ENCODE measurements around the gene ALS2.

Gene ALS2

DNA sequence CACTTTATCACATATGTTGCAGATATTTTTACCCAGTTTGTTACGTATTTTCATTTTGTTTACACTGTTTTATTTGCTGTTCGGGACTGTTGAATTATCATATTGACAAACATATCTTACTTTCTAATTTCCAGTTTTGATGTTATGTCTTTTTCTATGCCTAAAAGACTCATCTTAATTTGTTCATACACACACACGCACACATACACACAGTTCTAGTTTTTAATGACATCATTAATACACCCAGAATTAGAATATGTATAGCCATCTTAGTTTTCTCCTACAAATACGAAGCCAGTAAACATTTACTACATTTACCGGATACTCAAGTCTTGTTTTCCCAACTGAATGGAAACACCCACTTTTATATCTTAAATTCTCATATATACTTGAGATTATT, 29.2 kb downstream of the ALS2 start:
- DNase-seq = no peak

GRCh38 chr2:201746551-201746950, 34.2 kb downstream of the ALS2 start:
- no peak for DNase-seq

DNA sequence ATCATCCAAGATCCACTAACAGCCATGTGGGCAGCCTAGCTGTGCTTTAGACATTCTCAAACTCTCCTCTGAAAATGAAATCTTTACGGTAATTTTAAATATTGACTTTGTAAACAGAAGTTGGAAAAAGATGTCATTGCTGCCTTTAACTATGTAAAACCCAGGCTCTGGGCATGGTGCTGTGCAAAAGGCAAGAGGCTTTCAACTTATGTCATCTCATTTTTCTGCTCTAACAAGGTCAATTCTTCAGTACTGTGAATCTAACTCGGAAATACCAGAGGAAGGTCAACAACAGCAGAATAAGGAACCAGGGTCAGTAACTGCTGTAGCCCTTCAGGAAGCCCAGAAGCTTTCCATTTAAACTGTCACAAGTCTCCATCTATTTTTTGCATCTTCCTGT, 45.2 kb downstream of the ALS2 start:
- DNase-seq = no peak

DNA sequence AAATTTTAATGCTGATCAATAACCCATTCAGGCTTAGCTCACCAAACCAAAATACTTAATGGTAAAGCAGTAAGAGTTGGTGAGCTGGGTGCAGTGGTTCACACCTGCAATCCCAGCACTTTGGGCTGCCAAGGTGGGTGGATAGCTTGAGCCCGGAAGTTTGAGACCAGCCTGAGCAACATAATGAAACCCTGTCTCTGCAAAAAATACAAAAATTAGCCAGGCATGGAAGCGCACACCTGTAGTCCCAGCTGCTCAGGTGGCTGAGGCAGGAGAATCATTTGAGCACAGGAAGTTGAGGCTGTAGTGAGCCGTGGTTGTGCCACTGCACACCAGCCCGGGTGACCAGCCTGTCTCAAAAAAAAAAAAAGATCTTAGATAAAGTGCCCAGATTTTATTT, 46.6 kb downstream of the ALS2 start:
- no peak for DNase-seq

DNA sequence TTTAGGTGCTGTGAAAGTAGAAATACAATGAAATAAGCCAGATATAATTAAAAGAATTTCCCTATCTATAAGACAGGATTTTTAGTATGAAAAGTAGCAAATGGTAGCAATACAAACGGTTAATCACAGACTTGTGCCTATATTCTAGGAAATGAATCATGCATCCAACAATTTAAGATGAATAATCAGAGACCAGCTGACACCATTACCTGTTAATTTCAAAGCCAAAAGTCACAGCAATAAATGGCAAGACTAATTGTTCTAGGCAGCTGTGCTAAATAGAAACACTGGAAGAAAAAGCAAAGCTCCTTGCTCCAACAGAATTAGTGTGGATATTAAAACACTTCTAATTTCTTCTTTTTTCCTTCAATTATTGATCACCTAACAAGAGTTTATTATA, 47.2 kb downstream of the ALS2 start:
- DNase-seq = no peak

GRCh38 chr2:201730651-201731285, 50.0 kb downstream of the ALS2 start:
- peak in 1 of 5 donors; percentile 20 for DNase-seq

DNA sequence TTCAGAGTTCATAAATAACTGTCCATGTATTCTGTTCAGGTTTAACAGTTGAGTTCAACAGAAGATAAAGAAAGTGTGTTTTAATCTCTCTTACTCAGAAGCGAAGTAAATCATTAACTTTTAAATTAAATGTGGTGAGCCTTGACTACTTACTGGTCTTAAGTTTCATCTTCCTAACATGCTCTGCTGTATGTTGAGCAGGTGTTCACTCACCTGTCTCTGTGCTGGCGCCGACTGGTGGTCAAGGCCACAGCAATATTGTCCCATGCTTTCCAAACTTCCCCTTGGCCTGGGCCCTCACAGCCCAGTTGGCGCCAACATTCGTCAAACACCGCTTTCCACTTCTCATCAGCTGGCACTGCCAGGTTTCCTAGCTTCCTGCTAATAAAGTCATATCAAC, 65.3 kb downstream of the ALS2 start:
- DNase-seq = no peak

DNA sequence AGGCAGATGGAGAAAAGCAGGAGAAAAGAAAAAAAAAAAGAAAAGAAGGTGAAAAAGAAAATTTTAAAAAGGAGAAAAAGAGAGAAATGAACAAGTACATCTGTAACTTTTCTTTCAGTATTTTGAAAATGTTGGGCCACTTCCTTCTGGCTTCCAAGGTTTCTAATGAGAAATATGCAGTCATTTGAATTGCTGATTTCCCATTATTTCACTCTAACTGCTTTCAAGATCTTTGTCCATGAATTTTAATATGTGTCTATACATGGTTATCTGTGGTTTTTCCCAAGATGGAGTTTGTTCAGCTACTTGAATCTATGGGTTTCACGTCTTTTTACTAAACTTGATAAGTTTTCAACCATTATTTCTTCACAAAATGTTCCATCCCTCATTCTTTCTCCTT, 68.0 kb downstream of the ALS2 start:
- no peak for DNase-seq

- DNase-seq = no peak
Observed at GRCh38 chr2:201709747-201710146, 71.0 kb downstream of the ALS2 start.

- DNase-seq = no peak
Observed at GRCh38 chr2:201709049-201709448, 71.7 kb downstream of the ALS2 start.

DNA sequence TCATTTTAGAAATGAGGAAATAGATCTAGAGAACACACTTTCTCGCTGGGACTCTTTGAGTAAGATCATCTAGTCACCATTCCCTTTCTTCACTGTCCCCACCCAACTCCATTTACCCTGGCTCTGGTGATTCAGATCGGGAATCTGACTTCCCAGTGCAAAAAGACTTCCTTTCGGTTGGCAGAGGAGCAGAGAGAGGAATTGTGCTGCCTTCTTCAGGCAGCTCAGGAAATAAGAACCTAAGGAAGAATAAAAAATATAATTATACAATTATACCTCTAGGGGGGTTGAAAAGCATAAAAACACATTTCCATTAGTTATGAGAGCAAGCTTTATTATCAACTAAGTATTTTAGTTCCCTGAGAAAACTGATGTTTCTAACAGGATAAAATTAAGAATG, 73.0 kb downstream of the ALS2 start:
- DNase-seq = no peak

GRCh38 chr2:201707142-201707541, 73.6 kb downstream of the ALS2 start:
- DNase-seq = no peak

GRCh38 chr2:201704536-201704935, 76.2 kb downstream of the ALS2 start:
- no peak for DNase-seq

DNA sequence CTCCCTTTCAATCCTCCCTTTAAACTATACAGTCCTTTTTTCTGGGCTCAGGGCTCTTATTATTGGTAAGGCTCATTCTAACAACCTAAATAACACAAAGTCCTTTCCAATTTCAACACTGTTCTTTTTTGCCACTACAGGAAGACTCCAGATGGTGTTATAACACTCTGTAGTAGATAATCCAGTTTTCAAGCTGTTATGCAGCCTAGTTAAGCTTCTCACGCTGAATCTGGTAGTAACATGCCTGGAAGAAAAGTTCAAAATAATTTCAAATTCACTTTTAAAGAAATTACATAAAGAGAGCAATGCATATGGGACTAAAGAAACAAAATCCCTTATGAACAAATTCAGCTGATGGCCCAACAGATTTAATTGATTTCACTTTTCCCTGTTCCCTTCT, 79.1 kb downstream of the ALS2 start:
- DNase-seq = no peak

DNA sequence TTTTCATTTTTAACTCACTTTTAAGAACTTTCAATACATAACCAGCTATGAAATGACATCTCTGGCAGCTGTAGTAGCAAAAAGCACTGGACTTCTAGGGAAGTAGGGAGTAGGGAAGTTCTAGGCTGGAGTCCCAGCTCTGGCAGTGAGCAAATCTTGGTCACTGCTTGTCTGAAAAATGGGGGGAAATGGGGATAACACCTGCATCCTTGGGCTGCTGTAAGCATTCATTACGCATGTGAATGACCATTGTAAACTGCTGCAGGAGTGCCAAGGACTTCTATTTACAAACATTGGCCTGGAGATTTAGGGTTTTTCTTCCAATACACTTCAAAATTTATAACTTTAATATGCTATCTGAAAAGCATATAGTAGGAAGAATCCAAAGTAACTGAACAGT, 81.3 kb downstream of the ALS2 start:
- DNase-seq = no peak

- DNase-seq = no peak
Observed at GRCh38 chr2:201698588-201699226, 82.0 kb downstream of the ALS2 start, which contains the start of gene MPP4. Gene MPP4, minus strand, starts transcription at chr2:201698644. Its CDS starts 4,690 bp downstream, at chr2:201693954.

DNA sequence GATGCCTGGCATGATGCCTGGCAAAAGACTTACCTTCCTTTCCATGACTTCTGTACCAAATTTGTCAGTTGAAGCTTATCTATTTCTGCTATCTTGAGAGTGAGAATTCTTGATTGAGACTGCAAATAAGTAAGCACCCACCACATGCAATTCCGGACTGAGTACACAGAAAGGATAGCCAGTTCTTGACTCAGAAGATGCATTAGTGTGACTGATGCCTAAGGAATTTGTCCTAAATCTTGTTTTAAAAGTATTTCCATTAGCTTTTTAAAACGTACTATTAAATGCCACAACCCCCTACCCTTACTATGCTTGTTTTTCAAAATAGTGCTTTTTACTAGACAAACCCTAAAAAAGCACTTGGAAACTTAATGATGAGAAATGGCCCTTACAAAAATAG, 82.8 kb downstream of the ALS2 start:
- DNase-seq = no peak

- DNase-seq = no peak
Observed at GRCh38 chr2:201696151-201696659, 84.5 kb downstream of the ALS2 start.

DNA sequence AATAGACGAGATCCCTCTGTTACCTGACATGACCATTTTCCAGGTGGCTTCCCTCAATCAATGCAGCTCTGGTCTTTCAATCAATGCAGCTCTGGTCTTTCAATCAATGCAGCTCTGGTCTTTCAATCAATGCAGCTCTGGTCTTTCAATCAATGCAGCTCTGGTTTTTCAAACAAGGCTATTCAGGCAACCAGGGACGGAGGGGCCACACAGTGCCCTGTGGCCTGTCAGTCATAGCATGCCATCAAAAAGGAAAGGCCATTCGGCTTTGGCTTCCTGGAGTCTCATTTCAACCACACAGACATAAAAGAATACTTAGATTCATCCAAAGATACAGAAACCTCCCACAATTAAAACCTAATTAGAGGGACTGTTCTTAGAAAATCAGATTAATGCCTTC, 95.6 kb downstream of the ALS2 start:
- no peak for DNase-seq

DNA sequence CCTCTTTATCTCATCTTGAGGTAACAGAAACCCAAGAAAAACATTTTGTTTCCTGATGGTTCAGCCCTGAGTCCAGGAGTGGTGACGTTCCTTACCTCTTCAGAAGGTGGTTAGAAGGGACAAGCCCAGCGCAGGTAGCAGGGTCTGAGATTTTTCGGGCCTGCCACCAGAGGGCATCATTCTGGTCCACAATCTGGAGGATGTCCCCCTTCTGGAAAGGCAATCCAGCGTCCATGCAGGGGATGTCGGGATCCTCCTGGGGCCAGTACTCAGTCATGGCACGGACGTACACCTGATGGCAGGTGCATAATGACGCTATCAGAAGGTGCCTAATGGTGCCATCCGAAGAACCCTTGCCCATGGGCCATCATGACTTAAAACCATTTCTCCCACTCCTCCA, 100.0 kb downstream of the ALS2 start:
- DNase-seq = no peak

DNA sequence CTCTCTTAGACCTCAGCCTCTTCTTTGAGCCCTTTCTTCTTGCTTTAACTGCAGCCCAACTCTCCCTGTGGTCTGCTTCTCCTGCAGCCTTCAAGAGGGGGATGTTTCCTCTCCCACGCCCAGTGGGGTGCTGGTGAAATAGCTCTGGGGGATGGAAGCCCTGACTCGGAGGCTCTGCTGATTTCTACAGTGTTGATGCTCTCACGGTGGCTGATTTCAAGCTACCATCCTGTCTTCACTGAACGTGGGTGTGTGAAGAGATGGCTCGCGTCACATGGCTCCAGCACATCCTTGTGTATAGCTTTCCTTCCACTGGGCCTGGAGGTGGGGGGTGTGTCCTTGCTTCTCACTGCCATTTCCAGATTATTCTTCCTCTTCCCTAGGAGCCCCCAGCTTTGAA, 102.3 kb downstream of the ALS2 start:
- DNase-seq = no peak

GRCh38 chr2:201675454-201675853, 105.3 kb downstream of the ALS2 start:
- DNase-seq = no peak

DNA sequence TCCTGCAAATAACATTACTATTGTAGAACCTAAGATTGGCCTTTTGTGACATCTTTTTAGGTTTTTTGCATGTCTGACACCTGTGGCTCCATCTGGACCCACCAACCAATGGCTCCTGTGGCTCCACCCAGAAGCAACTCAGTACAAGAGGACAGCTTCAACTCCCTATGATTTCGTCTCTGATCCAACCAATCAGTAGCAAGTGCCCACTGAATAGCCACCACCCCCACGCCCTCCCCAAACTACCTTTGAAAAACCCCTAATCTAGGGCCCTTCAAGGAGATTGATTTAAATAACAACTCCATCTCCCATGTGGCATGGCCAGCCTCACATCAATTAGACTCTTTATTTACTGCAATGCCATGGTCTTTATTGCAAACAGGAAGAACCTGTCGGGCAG, 105.9 kb downstream of the ALS2 start:
- no peak for DNase-seq

GRCh38 chr2:201674298-201674697, 106.4 kb downstream of the ALS2 start:
- DNase-seq = no peak

DNA sequence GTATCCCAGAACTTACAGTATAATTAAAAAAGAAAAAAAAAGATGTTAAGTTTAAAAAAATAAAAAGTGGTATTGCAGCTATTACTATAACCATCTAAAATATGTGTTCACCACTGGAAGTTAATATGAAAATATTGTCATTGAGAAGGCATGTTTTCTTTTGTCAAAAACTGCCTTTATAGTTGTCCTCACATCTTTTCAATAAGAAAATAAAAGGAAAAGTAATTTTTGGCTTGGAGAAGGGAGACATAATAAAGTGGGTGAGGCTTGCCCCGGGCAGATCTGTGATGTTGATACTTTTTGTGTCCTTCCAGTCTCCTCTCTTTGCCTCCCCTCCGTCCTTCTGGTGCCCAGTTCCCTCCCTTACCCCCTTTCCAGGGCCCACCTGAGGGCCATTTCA, 107.2 kb downstream of the ALS2 start:
- DNase-seq = no peak
